Measurements from ENCODE around the gene ATXN7L1. TPM values are rescaled to one million over a fixed set of nuclear protein-coding genes. Genes with fewer than 3 reads are reported as not detected.

The ATXN7L1 gene
- polyA plus RNA-seq, 1 of the 3 experiments (the other 2 are of a cell fraction): 6.0 TPM

DNA sequence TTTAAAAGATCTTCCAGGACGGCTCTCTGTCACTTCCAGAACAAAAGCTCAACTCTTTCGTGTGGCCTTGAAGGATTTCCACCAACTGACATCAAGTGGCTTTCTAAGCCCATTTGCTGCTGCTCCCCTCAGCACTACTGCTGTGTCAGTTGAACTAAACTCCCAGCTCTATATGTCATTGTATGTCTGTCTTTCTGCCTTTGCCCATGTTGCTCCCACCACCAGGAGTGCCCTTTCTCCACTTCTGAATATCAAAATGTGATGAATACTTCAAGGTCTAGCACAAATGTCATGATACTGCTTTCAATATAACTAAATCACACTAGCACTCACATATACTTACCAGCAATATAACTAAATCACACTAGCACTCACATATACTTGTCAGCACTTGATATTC, 138.3 kb downstream of the ATXN7L1 start:
- TF ChIP-seq, protein P1, sequence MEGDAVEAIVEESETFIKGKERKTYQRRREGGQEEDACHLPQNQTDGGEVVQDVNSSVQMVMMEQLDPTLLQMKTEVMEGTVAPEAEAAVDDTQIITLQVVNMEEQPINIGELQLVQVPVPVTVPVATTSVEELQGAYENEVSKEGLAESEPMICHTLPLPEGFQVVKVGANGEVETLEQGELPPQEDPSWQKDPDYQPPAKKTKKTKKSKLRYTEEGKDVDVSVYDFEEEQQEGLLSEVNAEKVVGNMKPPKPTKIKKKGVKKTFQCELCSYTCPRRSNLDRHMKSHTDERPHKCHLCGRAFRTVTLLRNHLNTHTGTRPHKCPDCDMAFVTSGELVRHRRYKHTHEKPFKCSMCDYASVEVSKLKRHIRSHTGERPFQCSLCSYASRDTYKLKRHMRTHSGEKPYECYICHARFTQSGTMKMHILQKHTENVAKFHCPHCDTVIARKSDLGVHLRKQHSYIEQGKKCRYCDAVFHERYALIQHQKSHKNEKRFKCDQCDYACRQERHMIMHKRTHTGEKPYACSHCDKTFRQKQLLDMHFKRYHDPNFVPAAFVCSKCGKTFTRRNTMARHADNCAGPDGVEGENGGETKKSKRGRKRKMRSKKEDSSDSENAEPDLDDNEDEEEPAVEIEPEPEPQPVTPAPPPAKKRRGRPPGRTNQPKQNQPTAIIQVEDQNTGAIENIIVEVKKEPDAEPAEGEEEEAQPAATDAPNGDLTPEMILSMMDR (IDR thresholded peaks at IDR 0.05): peak; percentile 21; the same call in 1 of the 2 replicates
- TF ChIP-seq, protein P2, sequence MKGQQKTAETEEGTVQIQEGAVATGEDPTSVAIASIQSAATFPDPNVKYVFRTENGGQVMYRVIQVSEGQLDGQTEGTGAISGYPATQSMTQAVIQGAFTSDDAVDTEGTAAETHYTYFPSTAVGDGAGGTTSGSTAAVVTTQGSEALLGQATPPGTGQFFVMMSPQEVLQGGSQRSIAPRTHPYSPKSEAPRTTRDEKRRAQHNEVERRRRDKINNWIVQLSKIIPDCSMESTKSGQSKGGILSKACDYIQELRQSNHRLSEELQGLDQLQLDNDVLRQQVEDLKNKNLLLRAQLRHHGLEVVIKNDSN (IDR thresholded peaks at IDR 0.05; ENCODE audit: borderline replicate concordance, low read depth): no peak
- TF ChIP-seq POLR2AphosphoS5 (IDR thresholded peaks at IDR 0.05; ENCODE audit: low read depth, low read length): no peak
- Histone ChIP-seq H3K36me3 (replicated peaks in 1 of 2; ENCODE audit: control insufficient read depth in 1 of 2, insufficient read depth in 2 of 2, low read length in 1 of 2) (no peaks in the 10 kb centered on the region), H3K9me3 (no peaks in the 10 kb centered on the region), H2AFZ (ENCODE audit: low read depth) (no peak overlapping the region), H3K79me2 (ENCODE audit: insufficient read depth) (no peaks in the 10 kb centered on the region), H3K4me1 (ENCODE audit: control insufficient read depth in 1 of 2, insufficient read depth in 2 of 2, low read depth in 1 of 2, low read length in 1 of 2) (peaks cover 0 to 10% of the 10 kb centered on the region in 2 experiments; a peak in 1 of 4 replicates), H3K9me2 (no peaks in the 10 kb centered on the region), H4K20me1 (ENCODE audit: insufficient read depth) (no peaks in the 10 kb centered on the region), H3K27me3 (ENCODE audit: insufficient read depth) (no peaks in the 10 kb centered on the region), H3K4me2 (no peak overlapping the region), H3K9ac (no peak overlapping the region), H3F3A (replicated peaks; ENCODE audit: insufficient read depth) (no peaks in the 10 kb centered on the region), H3K4me3 (ENCODE audit: low read depth in 2 of 2, low read length in 1 of 2) (no peak overlapping the region), H3K27ac (ENCODE audit: low read depth in 2 of 2, low read length in 1 of 2) (no peak overlapping the region)
- ChIA-PET POLR2A (interaction anchor here (1.4 kb wide), 1 partner anchor 11 kb away, joined by 3 read pairs; no protein-coding TSS in a partner anchor), CTCF (interaction anchor here (0.7 to 5.3 kb wide), 6 partner anchors 15 to 86 kb away, joined by 3 to 29 read pairs (median 3); no protein-coding TSS in a partner anchor)
- DNase-seq: no peak
- WGBS (ENCODE audit: low lambda C conversion rate): 88% methylated on average over 2 of the region's 2 CpGs

DNA sequence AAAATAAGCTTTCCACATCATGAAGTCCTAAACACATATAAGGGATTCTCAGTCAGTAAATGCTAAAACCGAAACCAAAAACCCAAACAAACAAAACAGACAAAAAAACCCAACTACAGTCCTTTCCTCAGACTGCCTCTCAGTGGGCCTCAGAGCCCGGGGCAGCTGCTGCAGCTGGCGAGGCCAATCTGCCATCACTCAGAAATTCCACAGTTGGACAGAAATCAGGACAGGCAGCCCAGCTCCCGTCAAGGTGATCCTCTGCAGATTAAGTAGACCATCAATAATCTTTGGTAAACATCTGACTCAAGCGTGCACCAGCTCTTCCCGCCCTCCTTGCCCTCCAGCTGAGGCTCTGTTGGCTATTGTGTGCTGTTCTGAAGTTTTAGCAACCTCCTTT, 142.2 kb downstream of the ATXN7L1 start:
- CTCF ChIA-PET: interaction anchor here (0.7 to 5.3 kb wide), 6 partner anchors 10 to 308 kb away, joined by 3 to 29 read pairs (median 4); no protein-coding TSS in a partner anchor
- no peak overlapping the region for H2AFZ ChIP-seq (ENCODE audit: low read depth)
- H3K4me3 ChIP-seq (ENCODE audit: low read depth in 2 of 2, low read length in 1 of 2): no peak overlapping the region
- no peaks in the 10 kb centered on the region for H3K36me3 ChIP-seq (replicated peaks in 1 of 2; ENCODE audit: control insufficient read depth in 1 of 2, insufficient read depth in 2 of 2, low read length in 1 of 2)
- 68% methylated on average over 6 of the region's 6 CpGs for WGBS (ENCODE audit: low lambda C conversion rate)
- no peak for TF ChIP-seq FOXJ3 (CRISPR knock-in tag; IDR thresholded peaks at IDR 0.05)
- no peak for TF ChIP-seq NFIC (IDR thresholded peaks at IDR 0.05; ENCODE audit: borderline replicate concordance)
- H3K4me1 ChIP-seq (ENCODE audit: control insufficient read depth in 1 of 2, insufficient read depth in 2 of 2, low read depth in 1 of 2, low read length in 1 of 2): peaks cover 0 to 10% of the 10 kb centered on the region in 2 experiments; a peak in 1 of 4 replicates
- POLR2A ChIA-PET: no interaction called here
- H3K9me3 ChIP-seq: no peaks in the 10 kb centered on the region
- H3K79me2 ChIP-seq (ENCODE audit: insufficient read depth): no peaks in the 10 kb centered on the region
- DNase-seq: no peak
- no peak overlapping the region for H3K9ac ChIP-seq
- H3K27me3 ChIP-seq (ENCODE audit: insufficient read depth): no peaks in the 10 kb centered on the region
- H3K4me2 ChIP-seq: no peak overlapping the region
- no peak overlapping the region for H3K27ac ChIP-seq (ENCODE audit: low read depth in 2 of 2, low read length in 1 of 2)
- H4K20me1 ChIP-seq (ENCODE audit: insufficient read depth): no peaks in the 10 kb centered on the region
- H3K9me2 ChIP-seq: no peaks in the 10 kb centered on the region
- H3F3A ChIP-seq (replicated peaks; ENCODE audit: insufficient read depth): no peaks in the 10 kb centered on the region

DNA sequence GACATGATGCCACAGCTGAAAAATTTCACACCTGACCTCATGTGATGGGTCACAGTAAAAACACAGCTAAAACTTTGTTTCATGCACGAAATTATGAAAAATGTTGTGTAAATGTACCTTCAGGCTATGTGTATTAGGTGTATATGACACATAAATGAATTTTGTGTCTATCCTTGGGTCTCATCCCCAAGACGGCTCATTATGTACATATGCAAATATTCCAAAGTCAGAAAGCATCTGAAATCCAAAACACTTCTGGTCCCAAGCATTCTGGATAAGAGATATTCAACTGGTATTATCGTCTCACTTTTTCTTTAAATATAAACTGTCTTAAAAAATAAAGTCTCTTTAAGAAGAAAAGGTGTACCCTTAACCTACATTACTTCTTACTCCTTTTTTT, 145.4 kb downstream of the ATXN7L1 start:
- ChIA-PET POLR2A (no interaction called here), CTCF (no interaction called here)
- no peaks in the 10 kb centered on the region for H3K36me3 ChIP-seq (replicated peaks in 1 of 2; ENCODE audit: control insufficient read depth in 1 of 2, insufficient read depth in 2 of 2, low read length in 1 of 2)
- H2AFZ ChIP-seq (ENCODE audit: low read depth): no peak overlapping the region
- no peak overlapping the region for H3K9ac ChIP-seq
- H3K9me2 ChIP-seq: no peaks in the 10 kb centered on the region
- DNase-seq: no peak
- H3F3A ChIP-seq (replicated peaks; ENCODE audit: insufficient read depth): no peaks in the 10 kb centered on the region
- no peaks in the 10 kb centered on the region for H4K20me1 ChIP-seq (ENCODE audit: insufficient read depth)
- H3K27ac ChIP-seq (ENCODE audit: low read depth in 2 of 2, low read length in 1 of 2): no peak overlapping the region
- no peaks in the 10 kb centered on the region for H3K27me3 ChIP-seq (ENCODE audit: insufficient read depth)
- no peaks in the 10 kb centered on the region for H3K9me3 ChIP-seq
- no peaks in the 10 kb centered on the region for H3K79me2 ChIP-seq (ENCODE audit: insufficient read depth)
- no peak overlapping the region for H3K4me3 ChIP-seq (ENCODE audit: low read depth in 2 of 2, low read length in 1 of 2)
- peaks cover 0 to 5% of the 10 kb centered on the region in 2 experiments; a peak in 1 of 4 replicates for H3K4me1 ChIP-seq (ENCODE audit: control insufficient read depth in 1 of 2, insufficient read depth in 2 of 2, low read depth in 1 of 2, low read length in 1 of 2)
- WGBS (ENCODE audit: low lambda C conversion rate): 94% methylated on average over 3 of the region's 3 CpGs
- no peak overlapping the region for H3K4me2 ChIP-seq
- no peak for TF ChIP-seq POLR2AphosphoS5 (IDR thresholded peaks at IDR 0.05; ENCODE audit: low read depth, low read length)
- no peak for TF ChIP-seq EZH2phosphoT487 (IDR thresholded peaks at IDR 0.05; ENCODE audit: borderline replicate concordance, low read depth)
- TF ChIP-seq SIN3A (IDR thresholded peaks at IDR 0.05; ENCODE audit: borderline replicate concordance, low read depth, low read length): no peak
- TF ChIP-seq FOXJ3 (CRISPR knock-in tag; IDR thresholded peaks at IDR 0.05): no peak
- no peak for TF ChIP-seq YY1 (IDR thresholded peaks at IDR 0.05; ENCODE audit: low read depth)

Measured in SK-N-SH (cell line).